IMR-90 (cell line): ENCODE measurements around the gene NOS1AP. TPM values are rescaled to one million over a fixed set of nuclear protein-coding genes. Genes with fewer than 3 reads are reported as not detected.

Source experiments
- ATAC-seq: fragments of 200-7000 bp; cut with Tn5 transposase; 2 replicates; pipeline ENCODE4 v1.9.1; 2020; ENCODE audit warnings: low read depth, mild to moderate bottlenecking, moderate library complexity
- BruUV-seq: library from RNA; stranded (reverse); fragments of 400-500 nt; replicated peaks from 2 replicates; lab custom pipeline; 2021; lab: Mats Ljungman, UMichigan
- CTCF ChIA-PET: fragments of 300-600 bp; formaldehyde crosslinking; extraction: SDS; loops from one replicate; lab custom pipeline; 2021; ENCODE audit warnings: antibody characterized with exemption; lab: Yijun Ruan, JAX
- POLR2A ChIA-PET: fragments of 300-600 bp; sonication (Branson Sonifier 250); formaldehyde crosslinking; loops from one replicate; lab custom pipeline; 2022; ENCODE audit warnings: antibody characterized with exemption; ENCODE audit not compliant: unreplicated experiment; lab: Charles Lee
- DNase-seq: peaks from one replicate; pipeline ENCODE4 v3.0.0; 2013
- H2AFZ ChIP-seq: replicated peaks from 2 replicates; pipeline ENCODE3; 2013; ENCODE audit warnings: low read length, mild to moderate bottlenecking; ENCODE audit not compliant: poor library complexity
- H2AK5ac ChIP-seq: 2 replicates; pipeline ENCODE4 v1.6.1; 2013; ENCODE audit warnings: low read depth, low read length, inconsistent platforms
- H2AK9ac ChIP-seq: replicated peaks from 2 replicates; pipeline ENCODE3; 2013; ENCODE audit warnings: mild to moderate bottlenecking, low read depth, low read length, moderate library complexity; ENCODE audit not compliant: poor library complexity
- H2BK120ac ChIP-seq: 2 replicates; pipeline ENCODE4 v1.6.1; 2013; ENCODE audit warnings: low read depth, low read length, inconsistent platforms
- H2BK15ac ChIP-seq: 3 replicates; pipeline ENCODE4 v1.6.1; 2013; ENCODE audit warnings: low read depth, low read length, inconsistent platforms
- H2BK20ac ChIP-seq: 2 replicates; pipeline ENCODE4 v1.6.1; 2013; ENCODE audit warnings: low read depth, mild to moderate bottlenecking, inconsistent platforms, low read length, moderate library complexity
- H2BK5ac ChIP-seq: 2 replicates; pipeline ENCODE4 v1.6.1; 2013; ENCODE audit warnings: mild to moderate bottlenecking, low read depth, low read length, inconsistent platforms; ENCODE audit not compliant: poor library complexity, severe bottlenecking
- H3K14ac ChIP-seq: replicated peaks from 2 replicates; pipeline ENCODE4 v1.6.1; 2013; ENCODE audit warnings: low read depth, low read length, inconsistent platforms
- H3K18ac ChIP-seq: 2 replicates; pipeline ENCODE4 v1.6.1; 2013; ENCODE audit warnings: low read depth, low read length, control low read depth
- H3K23ac ChIP-seq: 2 replicates; pipeline ENCODE4 v1.6.1; 2013; ENCODE audit warnings: low read depth, low read length, inconsistent platforms
- H3K27ac ChIP-seq: 2 replicates; pipeline ENCODE4 v1.5.1; 2013; ENCODE audit warnings: mild to moderate bottlenecking, control low read depth, low read length; ENCODE audit not compliant: insufficient read depth
- H3K27me3 ChIP-seq: 2 replicates; pipeline ENCODE4 v1.6.1; 2013; ENCODE audit warnings: low read length; ENCODE audit not compliant: control insufficient read depth, insufficient read depth
- H3K36me3 ChIP-seq: 2 replicates; pipeline ENCODE4 v1.6.1; 2013; ENCODE audit warnings: low read length, mixed read lengths; ENCODE audit not compliant: control insufficient read depth, insufficient read depth
- H3K4ac ChIP-seq: 2 replicates; pipeline ENCODE4 v1.6.1; 2013; ENCODE audit warnings: low read depth, low read length, inconsistent platforms
- H3K4me1 ChIP-seq: 2 replicates; pipeline ENCODE4 v1.6.1; 2013; ENCODE audit warnings: low read length, mixed read lengths; ENCODE audit not compliant: control insufficient read depth, insufficient read depth
- H3K4me2 ChIP-seq: 2 replicates; pipeline ENCODE4 v1.6.1; 2013; ENCODE audit warnings: low read depth, mild to moderate bottlenecking, control low read depth, low read length, moderate library complexity
- H3K4me3 ChIP-seq: 2 replicates; pipeline ENCODE4 v1.5.1; 2013; ENCODE audit warnings: low read depth, mild to moderate bottlenecking, control low read depth, low read length, moderate library complexity; ENCODE audit not compliant: insufficient read depth
- H3K56ac ChIP-seq: 2 replicates; pipeline ENCODE4 v1.6.1; 2013; ENCODE audit warnings: low read length, inconsistent platforms; ENCODE audit not compliant: insufficient read depth; ENCODE audit errors: extremely low read depth
- H3K79me1 ChIP-seq, 2 experiments: 2 replicates each; pipeline ENCODE4 v1.6.1; 2013; ENCODE audit warnings: low read length in 2 of 2, inconsistent platforms in 1 of 2, low read depth in 1 of 2
- H3K9ac ChIP-seq: 2 replicates; pipeline ENCODE4 v1.6.1; 2013; ENCODE audit warnings: low read depth, low read length, control low read depth
- H3K9me1 ChIP-seq: 2 replicates; pipeline ENCODE4 v1.6.1; 2013; ENCODE audit warnings: low read length, inconsistent platforms; ENCODE audit not compliant: insufficient read depth
- H3K9me3 ChIP-seq: 2 replicates; pipeline ENCODE4 v1.6.1; 2013; ENCODE audit warnings: low read length; ENCODE audit not compliant: control insufficient read depth, insufficient read depth
- H4K20me1 ChIP-seq: 2 replicates; pipeline ENCODE4 v1.6.1; 2013; ENCODE audit warnings: low read length, inconsistent platforms; ENCODE audit not compliant: insufficient read depth
- H4K5ac ChIP-seq: 2 replicates; pipeline ENCODE4 v1.6.1; 2013; ENCODE audit warnings: mild to moderate bottlenecking, low read depth, low read length, control low read depth
- H4K8ac ChIP-seq, 2 experiments: 2 replicates each; pipeline ENCODE4 v1.6.1; 2013; ENCODE audit warnings: low read depth in 2 of 2, low read length in 2 of 2, control low read depth in 1 of 2, inconsistent platforms in 1 of 2
- H4K91ac ChIP-seq: 2 replicates; pipeline ENCODE4 v1.6.1; 2013; ENCODE audit warnings: low read depth, low read length, inconsistent platforms; ENCODE audit not compliant: insufficient read depth
- BHLHE40 ChIP-seq: fragments of 150-350 bp; IDR thresholded peaks from 2 replicates; pipeline ENCODE4 v1.6.1; 2016; ENCODE audit warnings: mild to moderate bottlenecking, low read depth, low read length
- CEBPB ChIP-seq: IDR thresholded peaks from 2 replicates; pipeline ENCODE4 v1.6.1; 2012; ENCODE audit warnings: low read depth, low read length, improper control_type of control experiment
- CHD1 ChIP-seq: IDR thresholded peaks from 2 replicates; pipeline ENCODE4 v1.6.1; 2012; ENCODE audit warnings: low read depth, low read length, improper control_type of control experiment
- FOS ChIP-seq: fragments of 150-350 bp; IDR thresholded peaks from 2 replicates; pipeline ENCODE4 v1.6.1; 2016; ENCODE audit warnings: low read depth, low read length
- MAFK ChIP-seq: IDR thresholded peaks from 2 replicates; pipeline ENCODE4 v1.6.1; 2012; ENCODE audit warnings: low read depth, low read length, improper control_type of control experiment
- MAZ ChIP-seq: IDR thresholded peaks from 2 replicates; pipeline ENCODE4 v1.6.1; 2012; ENCODE audit warnings: low read depth, mild to moderate bottlenecking, low read length, improper control_type of control experiment, moderate library complexity, borderline replicate concordance
- MXI1 ChIP-seq: IDR thresholded peaks from 2 replicates; pipeline ENCODE4 v1.6.1; 2012; ENCODE audit warnings: low read depth, mild to moderate bottlenecking, low read length, moderate library complexity, borderline replicate concordance
- NFE2L2 ChIP-seq: fragments of 150-350 bp; IDR thresholded peaks from 2 replicates; pipeline ENCODE4 v1.6.1; 2016; ENCODE audit warnings: low read depth, mild to moderate bottlenecking, low read length
- POLR2A ChIP-seq: IDR thresholded peaks from 2 replicates; pipeline ENCODE4 v1.6.1; 2012; ENCODE audit warnings: mild to moderate bottlenecking, low read depth, low read length
- RAD21 ChIP-seq: IDR thresholded peaks from 2 replicates; pipeline ENCODE4 v1.6.1; 2012; ENCODE audit warnings: low read length, improper control_type of control experiment
- RCOR1 ChIP-seq: IDR thresholded peaks from 2 replicates; pipeline ENCODE4 v1.6.1; 2012; ENCODE audit warnings: mild to moderate bottlenecking, low read length, improper control_type of control experiment; ENCODE audit not compliant: insufficient replicate concordance
- RFX5 ChIP-seq: IDR thresholded peaks from 2 replicates; pipeline ENCODE4 v1.8.0; 2012; ENCODE audit warnings: low read depth, mild to moderate bottlenecking, low read length, moderate library complexity
- SMC3 ChIP-seq: fragments of 150-350 bp; IDR thresholded peaks from 2 replicates; pipeline ENCODE4 v1.6.1; 2016; ENCODE audit warnings: low read depth, mild to moderate bottlenecking, antibody characterized with exemption, low read length, moderate library complexity
- WGBS, 2 experiments: methylation state at CpG; one replicate each; pipeline versions ENCODE4 v1.1.5 to v1.1.7; 2013; ENCODE audit warnings: missing lambda C conversion rate in 2 of 2; ENCODE audit not compliant: insufficient read length in 1 of 2; ENCODE audit errors: extremely low coverage in 2 of 2; 5-methylcytosine and 5-hydroxymethylcytosine counted together
- dilution Hi-C: fragments of 300-500 bp; cut with HindIII; formaldehyde crosslinking; loops from one replicate; pipeline ENCODE4 v1.14.3; 2018; ENCODE audit warnings: low sequenced_read_pairs; ENCODE audit not compliant: unreplicated experiment
- in situ Hi-C: fragments of 300-500 bp; cut with MboI; formaldehyde crosslinking; loops from 3 replicates; pipeline ENCODE4 v1.14.3; 2019; ENCODE audit warnings: low sequenced_read_pairs, inconsistent platforms, mixed read lengths
- intact Hi-C: fragments of 100-400 bp; cut with micrococcal nuclease; formaldehyde crosslinking; loops from 2 replicates; pipeline ENCODE4 v1.10.0; 2022
- polyA plus RNA-seq, 3 experiments: library from polyadenylated mRNA; depleted of rRNA; stranded (reverse); fragments of >200 nt; gene quantifications; 2 replicates each; pipeline ENCODE4 v1.2.3, GENCODE V29; 2012; ENCODE audit warnings: low replicate concordance in 1 of 3
- total RNA-seq: library from RNA; depleted of rRNA; stranded (reverse); fragments of >200 nt; gene quantifications from 2 replicates; pipeline ENCODE4 v1.2.3, GENCODE V29; 2012
- TF ChIP-seq, protein P1 (sequence below): fragments of 150-350 bp; IDR thresholded peaks from 2 replicates; pipeline ENCODE4 v1.6.1; 2017; ENCODE audit warnings: mild to moderate bottlenecking, antibody characterized with exemption, low read length, low read depth
- TF ChIP-seq, protein P2 (sequence below): fragments of 150-350 bp; IDR thresholded peaks from 2 replicates; pipeline ENCODE4 v1.6.1; 2016; ENCODE audit warnings: low read depth, mild to moderate bottlenecking, low read length, moderate library complexity, borderline replicate concordance
- TF ChIP-seq, protein P3 (sequence below): conservative IDR thresholded peaks from 2 replicates; pipeline ENCODE4 v1.5.1; 2012; ENCODE audit warnings: mild to moderate bottlenecking, low read depth, low read length, improper control_type of control experiment

The NOS1AP gene
- total and polyA plus RNA-seq, 2 of the 4 experiments (the other 2 are of a cell fraction): 0.18 to 0.19 TPM

DNA sequence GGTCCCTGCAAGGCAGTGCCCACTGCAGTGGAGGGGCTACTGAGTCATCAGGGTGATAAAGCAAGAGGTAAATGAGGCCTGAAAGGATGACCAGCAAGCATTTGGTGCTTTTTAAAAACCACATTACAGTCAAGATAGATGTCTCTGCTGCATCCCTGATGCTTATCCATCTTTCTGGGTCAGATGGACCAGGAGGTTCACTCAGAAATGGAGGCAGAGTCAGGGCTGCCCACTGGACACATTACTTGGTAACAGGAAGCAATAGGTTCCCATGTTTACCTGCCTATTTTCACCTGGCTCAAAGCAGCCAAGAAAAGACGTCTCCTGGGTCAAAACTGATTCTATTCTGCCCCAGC, 303.6 kb downstream of the NOS1AP start:
- no peaks in the 10 kb centered on the region for H3K79me1 ChIP-seq
- no peak for ATAC-seq
- H3K4me3 ChIP-seq: no peak overlapping the region
- H3K14ac ChIP-seq: no peak overlapping the region
- H2BK5ac ChIP-seq: no peak overlapping the region
- intact Hi-C loops (no loop called here), dilution Hi-C loops (no loop called here), in situ Hi-C loops (no loop called here)
- peaks cover 16% of the 10 kb centered on the region for H3K27me3 ChIP-seq
- no peaks in the 10 kb centered on the region for H4K20me1 ChIP-seq
- H4K8ac ChIP-seq: no peak overlapping the region
- no peak overlapping the region for H2BK15ac ChIP-seq
- WGBS, 2 experiments: no CpG with 5 or more reads among the region's 1 CpG
- no peak overlapping the region for H4K91ac ChIP-seq
- no peak overlapping the region for H2AK5ac ChIP-seq
- H3K27ac ChIP-seq: no peak overlapping the region
- H2BK20ac ChIP-seq: no peak overlapping the region
- H3K56ac ChIP-seq: no peak overlapping the region
- POLR2A ChIA-PET: no interaction called here
- CTCF ChIA-PET: no interaction called here
- no peak overlapping the region for H2BK120ac ChIP-seq
- no peaks in the 10 kb centered on the region for H3K36me3 ChIP-seq
- H4K5ac ChIP-seq: no peak overlapping the region
- no peak overlapping the region for H3K18ac ChIP-seq
- H3K4ac ChIP-seq: no peak overlapping the region
- H2AFZ ChIP-seq: no peak overlapping the region
- H3K9me3 ChIP-seq: no peaks in the 10 kb centered on the region
- H3K9ac ChIP-seq: no peak overlapping the region
- no peaks in the 10 kb centered on the region for H3K9me1 ChIP-seq
- no peaks in the 10 kb centered on the region for H3K4me1 ChIP-seq
- DNase-seq: no peak
- BruUV-seq: no TSS peak
- no peak overlapping the region for H2AK9ac ChIP-seq
- H3K4me2 ChIP-seq: no peak overlapping the region
- no peak for TF ChIP-seq NFE2L2
- TF ChIP-seq CEBPB: no peak
- TF ChIP-seq, protein P1, sequence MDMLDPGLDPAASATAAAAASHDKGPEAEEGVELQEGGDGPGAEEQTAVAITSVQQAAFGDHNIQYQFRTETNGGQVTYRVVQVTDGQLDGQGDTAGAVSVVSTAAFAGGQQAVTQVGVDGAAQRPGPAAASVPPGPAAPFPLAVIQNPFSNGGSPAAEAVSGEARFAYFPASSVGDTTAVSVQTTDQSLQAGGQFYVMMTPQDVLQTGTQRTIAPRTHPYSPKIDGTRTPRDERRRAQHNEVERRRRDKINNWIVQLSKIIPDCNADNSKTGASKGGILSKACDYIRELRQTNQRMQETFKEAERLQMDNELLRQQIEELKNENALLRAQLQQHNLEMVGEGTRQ: no peak
- no peak for TF ChIP-seq SMC3
- TF ChIP-seq RAD21: no peak
- no peak for TF ChIP-seq BHLHE40
- TF ChIP-seq CHD1: no peak
- TF ChIP-seq, protein P2, sequence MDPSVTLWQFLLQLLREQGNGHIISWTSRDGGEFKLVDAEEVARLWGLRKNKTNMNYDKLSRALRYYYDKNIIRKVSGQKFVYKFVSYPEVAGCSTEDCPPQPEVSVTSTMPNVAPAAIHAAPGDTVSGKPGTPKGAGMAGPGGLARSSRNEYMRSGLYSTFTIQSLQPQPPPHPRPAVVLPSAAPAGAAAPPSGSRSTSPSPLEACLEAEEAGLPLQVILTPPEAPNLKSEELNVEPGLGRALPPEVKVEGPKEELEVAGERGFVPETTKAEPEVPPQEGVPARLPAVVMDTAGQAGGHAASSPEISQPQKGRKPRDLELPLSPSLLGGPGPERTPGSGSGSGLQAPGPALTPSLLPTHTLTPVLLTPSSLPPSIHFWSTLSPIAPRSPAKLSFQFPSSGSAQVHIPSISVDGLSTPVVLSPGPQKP: no peak
- no peak for TF ChIP-seq FOS
- TF ChIP-seq MXI1: no peak
- no peak for TF ChIP-seq RCOR1
- TF ChIP-seq MAZ: no peak
- TF ChIP-seq MAFK: no peak
- TF ChIP-seq, protein P3, sequence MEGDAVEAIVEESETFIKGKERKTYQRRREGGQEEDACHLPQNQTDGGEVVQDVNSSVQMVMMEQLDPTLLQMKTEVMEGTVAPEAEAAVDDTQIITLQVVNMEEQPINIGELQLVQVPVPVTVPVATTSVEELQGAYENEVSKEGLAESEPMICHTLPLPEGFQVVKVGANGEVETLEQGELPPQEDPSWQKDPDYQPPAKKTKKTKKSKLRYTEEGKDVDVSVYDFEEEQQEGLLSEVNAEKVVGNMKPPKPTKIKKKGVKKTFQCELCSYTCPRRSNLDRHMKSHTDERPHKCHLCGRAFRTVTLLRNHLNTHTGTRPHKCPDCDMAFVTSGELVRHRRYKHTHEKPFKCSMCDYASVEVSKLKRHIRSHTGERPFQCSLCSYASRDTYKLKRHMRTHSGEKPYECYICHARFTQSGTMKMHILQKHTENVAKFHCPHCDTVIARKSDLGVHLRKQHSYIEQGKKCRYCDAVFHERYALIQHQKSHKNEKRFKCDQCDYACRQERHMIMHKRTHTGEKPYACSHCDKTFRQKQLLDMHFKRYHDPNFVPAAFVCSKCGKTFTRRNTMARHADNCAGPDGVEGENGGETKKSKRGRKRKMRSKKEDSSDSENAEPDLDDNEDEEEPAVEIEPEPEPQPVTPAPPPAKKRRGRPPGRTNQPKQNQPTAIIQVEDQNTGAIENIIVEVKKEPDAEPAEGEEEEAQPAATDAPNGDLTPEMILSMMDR: no peak
- no peak for TF ChIP-seq RFX5
- TF ChIP-seq POLR2A: no peak
- no peak overlapping the region for H3K23ac ChIP-seq
